OCI-M2 (cell line): ENCODE measurements around the gene ZNF770.

Experiments used
- DNase-seq: peaks from one replicate; lab custom pipeline; 2025; ENCODE audit not compliant: unreplicated experiment; lab: John Stamatoyannopoulos, UW

The ZNF770 gene, protein sequence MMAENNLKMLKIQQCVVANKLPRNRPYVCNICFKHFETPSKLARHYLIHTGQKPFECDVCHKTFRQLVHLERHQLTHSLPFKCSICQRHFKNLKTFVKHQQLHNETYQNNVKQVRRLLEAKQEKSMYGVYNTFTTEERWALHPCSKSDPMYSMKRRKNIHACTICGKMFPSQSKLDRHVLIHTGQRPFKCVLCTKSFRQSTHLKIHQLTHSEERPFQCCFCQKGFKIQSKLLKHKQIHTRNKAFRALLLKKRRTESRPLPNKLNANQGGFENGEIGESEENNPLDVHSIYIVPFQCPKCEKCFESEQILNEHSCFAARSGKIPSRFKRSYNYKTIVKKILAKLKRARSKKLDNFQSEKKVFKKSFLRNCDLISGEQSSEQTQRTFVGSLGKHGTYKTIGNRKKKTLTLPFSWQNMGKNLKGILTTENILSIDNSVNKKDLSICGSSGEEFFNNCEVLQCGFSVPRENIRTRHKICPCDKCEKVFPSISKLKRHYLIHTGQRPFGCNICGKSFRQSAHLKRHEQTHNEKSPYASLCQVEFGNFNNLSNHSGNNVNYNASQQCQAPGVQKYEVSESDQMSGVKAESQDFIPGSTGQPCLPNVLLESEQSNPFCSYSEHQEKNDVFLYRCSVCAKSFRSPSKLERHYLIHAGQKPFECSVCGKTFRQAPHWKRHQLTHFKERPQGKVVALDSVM

GRCh38 chr15:34988027-34988902 is at the start of gene ZNF770:
Gene ZNF770, minus strand, starts transcription at chr15:34988287. Its CDS starts 4,853 bp downstream, at chr15:34983434.
- DNase-seq = peak; percentile 52

DNA sequence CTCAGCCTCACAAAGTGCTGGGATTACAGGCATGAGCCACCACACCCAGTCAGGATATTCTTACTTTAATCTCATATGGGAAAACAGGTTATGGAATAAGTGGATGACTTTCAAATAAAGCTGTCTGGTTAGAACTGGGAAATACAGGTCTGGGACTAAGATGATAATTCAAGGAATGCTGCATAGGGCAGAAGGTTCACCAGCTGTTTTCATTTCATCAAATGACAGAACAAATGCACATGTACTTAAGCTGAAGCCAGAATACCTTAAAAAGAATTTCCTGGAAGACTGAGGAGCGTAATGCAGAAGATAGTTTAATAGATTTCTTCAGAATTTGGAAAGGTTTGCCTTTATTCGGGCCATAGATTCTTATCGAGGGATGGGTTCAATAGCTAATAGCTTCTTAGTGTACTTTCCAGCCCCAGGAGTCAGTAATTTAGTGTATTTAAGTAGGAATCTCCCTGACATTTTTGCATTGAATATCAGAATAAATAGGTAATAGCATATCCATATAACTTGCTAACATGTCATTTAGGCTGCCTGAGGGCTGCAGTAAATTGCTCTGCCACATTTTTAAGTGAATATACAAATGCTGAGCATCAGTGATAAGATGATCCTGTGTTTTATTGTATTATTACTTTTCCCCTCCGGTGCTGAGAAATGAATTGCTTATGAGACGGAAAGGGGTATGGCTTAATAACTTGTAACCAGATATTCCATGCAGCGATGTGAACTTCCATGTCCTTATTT is 40.3 kb upstream of the ZNF770 start:
- no peak for DNase-seq

GRCh38 chr15:35023804-35024203 is 35.7 kb upstream of the ZNF770 start:
- DNase-seq = no peak

DNA sequence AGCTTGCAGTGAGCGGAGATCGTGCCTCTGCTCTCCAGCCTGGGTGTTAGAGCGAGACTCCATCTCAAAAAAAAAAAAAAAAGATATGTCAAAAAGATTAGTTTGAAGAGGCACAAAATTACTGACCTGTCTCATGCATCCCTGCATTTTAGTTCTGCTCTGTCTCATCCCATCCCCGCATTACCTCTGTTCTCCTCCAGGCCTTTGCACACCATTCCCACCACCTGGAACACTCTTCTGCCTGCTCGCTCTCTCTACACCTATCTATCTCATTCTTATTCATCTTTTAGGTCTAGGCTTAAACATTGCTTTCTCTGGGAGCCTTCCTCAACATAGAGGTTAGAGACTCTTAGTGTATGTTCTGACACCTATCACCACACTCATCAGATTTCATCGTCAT is 32.9 kb upstream of the ZNF770 start:
- no peak for DNase-seq

GRCh38 chr15:35019404-35020327 is 31.6 kb upstream of the ZNF770 start:
- no peak for DNase-seq

GRCh38 chr15:35014241-35014640 is 26.2 kb upstream of the ZNF770 start:
- no peak for DNase-seq

DNA sequence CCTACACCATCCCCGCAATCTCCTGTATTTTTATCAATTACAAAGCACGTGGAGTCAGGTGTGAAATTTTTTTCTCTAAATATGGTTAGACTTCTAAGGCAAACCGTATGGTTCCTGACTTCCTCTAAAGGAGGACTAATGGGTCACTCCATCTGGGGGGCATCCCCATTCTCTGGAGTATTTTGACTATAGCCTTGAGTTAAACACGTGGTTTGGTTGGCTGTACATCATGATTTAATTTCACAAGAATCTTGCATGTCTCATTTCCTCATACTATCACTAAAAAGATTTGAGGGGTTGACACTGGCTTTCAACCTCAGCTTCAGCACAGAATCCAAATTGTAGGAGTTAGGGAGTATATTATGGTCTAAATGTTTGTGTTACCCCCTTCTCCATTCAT is 25.3 kb upstream of the ZNF770 start:
- DNase-seq = no peak

GRCh38 chr15:35007397-35007796 is 19.3 kb upstream of the ZNF770 start:
- DNase-seq = no peak

DNA sequence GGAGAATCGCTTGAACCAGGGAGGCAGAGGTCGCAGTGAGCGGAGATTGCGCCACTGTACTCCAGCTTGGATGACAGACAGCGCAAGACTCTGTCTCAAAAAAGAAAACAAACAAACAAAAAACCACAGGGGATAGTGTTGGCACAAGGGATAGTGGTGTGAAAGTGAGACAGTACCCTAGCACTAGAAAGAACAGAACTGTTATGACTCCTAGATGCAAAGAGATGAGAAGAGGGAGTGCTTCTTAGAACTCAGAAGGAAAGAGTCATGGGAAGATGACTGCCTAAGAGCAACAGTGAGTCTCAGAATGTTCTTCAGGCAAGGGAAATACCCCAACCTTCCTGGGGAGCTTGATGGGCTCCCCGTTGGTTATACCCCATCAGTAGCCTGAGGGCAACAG is 17.8 kb upstream of the ZNF770 start:
- DNase-seq = no peak

DNA sequence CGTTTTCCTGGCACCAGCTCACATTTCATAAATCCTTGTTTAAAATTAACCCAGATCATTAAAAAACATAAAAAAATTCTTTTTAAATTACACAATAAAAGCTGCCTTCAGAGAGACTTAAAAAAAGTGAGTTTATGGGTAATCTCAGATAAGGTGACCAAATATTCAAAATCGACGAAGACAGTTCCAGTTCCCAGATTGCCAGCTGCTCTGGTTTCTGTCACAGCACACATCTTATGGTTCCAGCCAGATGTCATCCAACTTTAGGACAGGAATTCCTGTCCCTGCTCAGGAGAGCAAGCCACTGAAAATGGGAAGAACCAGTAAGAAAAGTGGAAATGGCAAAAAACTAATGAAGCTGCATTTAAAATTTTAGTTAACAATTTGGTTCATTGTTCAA is 15.8 kb upstream of the ZNF770 start:
- no peak for DNase-seq

DNA sequence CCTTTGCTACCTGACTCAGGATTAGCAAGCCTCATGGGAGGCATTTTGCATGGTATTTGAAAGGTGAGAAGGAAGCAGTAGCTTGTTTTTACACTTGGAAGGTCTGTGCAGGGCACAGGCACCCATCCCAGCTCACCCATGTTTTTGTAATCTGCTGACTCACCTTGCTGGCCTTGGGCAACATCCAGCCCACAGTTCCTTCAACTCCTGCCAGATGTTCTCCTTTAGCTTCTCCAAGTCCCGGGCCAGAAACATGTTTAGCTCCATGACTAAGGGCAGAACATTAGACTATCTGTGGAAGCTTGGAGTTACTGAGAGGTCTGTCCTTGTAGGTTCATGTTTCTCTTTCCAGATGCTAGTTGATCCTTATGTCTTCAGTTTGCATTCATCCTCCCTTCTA is 12.4 kb upstream of the ZNF770 start:
- no peak for DNase-seq

DNA sequence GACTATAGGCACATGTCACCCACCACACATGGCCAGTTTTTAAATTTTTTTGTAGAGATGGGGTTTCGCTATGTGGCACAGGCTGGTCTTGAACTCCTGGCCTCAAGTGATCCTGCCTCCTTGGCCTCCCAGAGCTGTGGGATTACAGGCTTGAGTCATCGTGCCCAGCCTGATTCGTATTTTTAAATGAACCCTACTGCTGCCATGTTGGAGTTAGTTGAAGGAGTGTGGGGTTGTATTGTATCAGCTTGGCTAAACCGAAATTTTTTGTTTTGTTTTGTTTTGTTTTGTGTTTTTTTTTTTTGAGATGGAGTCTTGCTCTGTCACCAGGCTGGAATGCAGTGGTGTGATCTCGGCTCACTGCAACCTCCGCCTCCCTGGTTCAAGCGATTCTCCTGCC is 11.8 kb upstream of the ZNF770 start:
- DNase-seq = no peak

DNA sequence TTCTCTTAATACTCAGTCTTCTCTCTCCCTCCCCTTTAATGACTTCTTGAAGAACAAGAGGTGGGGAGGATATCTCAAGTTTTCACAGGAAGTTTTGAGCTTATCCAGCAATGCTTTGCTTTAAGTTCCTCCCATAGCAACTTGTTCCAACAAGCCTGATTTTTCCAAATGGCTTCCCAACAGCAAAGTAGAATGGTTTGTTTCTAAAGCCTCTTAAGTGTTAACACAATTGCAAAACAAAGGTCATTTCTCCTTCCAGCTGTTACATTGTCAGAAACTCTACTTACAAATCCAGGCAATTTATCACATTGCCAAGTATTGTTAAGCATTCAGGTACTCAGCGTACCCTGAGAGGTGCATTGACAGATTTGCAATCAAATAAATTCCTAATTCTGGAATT is 6.8 kb upstream of the ZNF770 start:
- DNase-seq = no peak

- no peak for DNase-seq
Measured at GRCh38 chr15:34993877-34994276, 5.8 kb upstream of the ZNF770 start.

DNA sequence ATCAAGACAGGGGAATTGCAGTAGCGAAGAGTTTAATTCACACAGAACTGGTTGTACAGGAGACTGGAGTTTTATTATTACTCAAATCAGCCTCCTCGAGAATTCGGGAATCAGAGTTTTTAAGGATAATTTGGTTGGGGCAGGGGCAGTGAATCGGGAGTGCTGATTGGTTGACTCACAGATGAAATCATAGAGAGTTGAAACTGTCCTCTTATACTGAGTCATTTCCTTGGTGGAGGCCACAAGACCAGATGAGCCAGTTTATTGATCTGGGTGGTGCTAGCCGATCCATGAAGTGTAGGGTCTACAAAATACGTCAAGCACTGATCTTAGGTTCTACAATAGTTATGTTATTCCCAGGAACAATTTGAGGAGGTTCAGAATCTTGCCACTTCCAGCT is 5.3 kb upstream of the ZNF770 start:
- DNase-seq = no peak

DNA sequence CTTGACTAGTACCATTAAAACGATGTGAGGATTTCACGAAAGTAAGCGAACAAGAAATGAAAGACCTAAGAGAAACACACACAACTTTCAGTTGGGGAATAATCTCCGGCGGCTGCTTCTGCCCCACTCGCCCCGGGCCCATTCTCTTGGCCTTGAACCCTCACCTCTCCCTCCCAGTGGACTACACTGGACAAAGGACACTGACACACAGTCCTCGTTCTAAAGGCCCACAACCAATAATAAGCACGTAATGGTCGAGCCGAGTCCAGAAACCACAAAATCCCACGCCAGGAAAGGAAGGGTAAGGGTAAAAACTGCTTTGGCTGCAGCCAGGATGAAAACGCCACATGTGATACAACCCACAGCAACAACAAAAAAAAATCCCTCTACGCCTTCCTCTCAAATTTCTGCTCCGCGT is 469 bp downstream of the ZNF770 start:
- no peak for DNase-seq

- DNase-seq = no peak
Measured at GRCh38 chr15:34986771-34987480, 1.2 kb downstream of the ZNF770 start.

DNA sequence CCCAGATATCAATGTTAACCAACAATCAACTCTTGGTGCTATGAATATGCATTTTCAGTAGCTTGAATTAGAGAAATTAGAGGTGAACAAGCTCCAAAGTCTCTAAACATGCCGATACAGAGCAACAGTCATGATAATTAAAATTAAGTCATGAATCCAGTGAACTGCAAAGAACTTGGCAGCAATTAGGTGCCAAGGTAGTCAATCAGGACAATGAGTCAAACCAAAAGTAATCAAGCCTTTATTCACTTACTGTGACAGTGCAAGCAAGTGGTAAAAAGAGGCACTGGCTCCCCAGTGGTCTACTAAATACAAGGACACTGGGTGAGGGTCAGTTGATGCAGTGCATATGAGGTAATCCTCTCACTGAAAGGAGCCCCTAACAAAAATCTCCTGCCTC is 1.8 kb downstream of the ZNF770 start:
- DNase-seq = no peak
